GM20000 (cell line): ENCODE data around the gene ARHGEF3.

Source experiments
- DNase-seq: peaks from one replicate; pipeline ENCODE4 v3.0.0; 2012; ENCODE audit warnings: low spot score
- CTCF ChIP-seq: IDR thresholded peaks from 2 replicates; pipeline ENCODE4 v1.5.1; 2012; ENCODE audit warnings: mild to moderate bottlenecking, control low read depth; ENCODE audit errors: extremely low read depth, missing control alignments

Gene ARHGEF3

DNA sequence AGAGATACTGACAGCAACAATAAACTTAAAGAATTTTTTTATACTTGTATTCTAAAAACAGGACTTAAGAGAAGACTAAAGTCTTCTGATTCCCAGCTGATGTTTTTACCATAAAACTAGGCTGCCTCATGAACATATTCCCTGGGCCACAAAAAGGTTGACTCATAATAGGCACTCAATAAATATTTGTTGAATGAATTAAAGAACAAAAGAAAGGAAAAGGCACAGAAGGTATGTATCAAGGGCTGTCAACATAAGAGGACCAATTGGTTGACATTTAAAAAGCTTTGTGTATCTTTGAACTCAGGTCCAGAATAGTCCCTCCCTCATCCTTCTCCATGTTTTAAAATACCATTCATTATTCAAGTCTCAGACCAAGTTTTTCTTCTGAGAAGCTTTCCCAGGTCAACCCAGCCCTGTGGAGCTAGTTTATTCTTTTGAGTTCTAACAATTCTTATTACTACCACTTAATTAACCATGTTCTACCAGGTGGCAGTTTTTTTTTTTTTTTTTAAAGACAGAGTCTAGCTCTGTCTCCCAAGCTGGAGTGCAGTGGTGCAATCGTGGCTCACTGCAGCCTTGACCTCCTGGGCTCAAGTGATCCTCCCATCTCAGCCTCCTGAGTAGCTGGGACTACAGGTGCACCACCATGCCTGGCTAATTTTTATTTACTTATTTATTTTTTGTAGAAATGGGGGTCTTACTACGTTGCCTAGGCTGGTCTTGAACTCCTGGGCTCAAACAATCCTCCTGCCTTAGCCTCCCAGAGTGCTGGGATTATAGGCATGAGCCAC is 17.5 kb upstream of the ARHGEF3 start:
- no peak for DNase-seq

DNA sequence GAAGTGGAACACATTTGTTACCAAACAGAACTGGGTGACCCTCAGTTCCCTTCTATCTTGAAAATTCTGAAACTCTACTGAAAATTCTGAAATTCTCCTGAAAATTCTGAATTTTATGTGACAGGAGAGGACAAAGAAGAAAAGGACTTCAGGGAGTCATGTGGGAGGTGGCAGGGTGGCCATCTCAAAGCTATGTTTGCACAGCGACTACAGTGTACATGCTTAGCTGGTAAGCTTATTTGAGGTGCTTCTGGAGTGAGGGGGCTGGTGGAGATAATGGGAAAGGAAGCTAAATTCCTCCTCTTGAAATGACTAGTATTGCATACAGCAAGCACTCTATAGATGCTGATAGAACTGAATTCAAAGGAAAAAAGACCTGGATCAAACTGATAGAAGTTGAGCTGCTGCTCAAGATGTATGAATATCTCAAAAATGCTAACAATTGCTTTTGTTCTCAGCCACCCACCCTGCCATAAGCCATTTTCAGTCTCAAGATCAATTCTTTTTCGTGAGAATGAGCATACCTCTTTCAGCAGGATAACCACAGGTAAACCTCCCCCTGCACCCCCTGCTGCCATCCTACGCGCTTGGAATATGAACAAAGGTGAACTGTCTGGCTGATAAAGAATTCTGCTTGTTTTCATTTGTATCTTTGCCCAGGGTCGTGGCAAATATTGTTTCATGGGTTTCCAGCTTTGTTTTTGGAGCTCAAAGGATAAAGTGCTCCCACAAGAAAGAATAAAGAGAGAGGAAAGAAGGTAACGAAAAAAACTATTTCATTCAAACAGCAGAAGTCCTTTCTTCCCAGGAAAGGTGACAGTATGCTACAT is 16.6 kb upstream of the ARHGEF3 start:
- DNase-seq: no peak
- no peak for TF ChIP-seq CTCF

More for the DNA sequence above, 17.5 kb upstream of the ARHGEF3 start:
- TF ChIP-seq CTCF: no peak

GRCh38 chr3:56817646-56818045 is 15.9 kb upstream of the ARHGEF3 start:
- no peak for DNase-seq
- no peak for TF ChIP-seq CTCF

DNA sequence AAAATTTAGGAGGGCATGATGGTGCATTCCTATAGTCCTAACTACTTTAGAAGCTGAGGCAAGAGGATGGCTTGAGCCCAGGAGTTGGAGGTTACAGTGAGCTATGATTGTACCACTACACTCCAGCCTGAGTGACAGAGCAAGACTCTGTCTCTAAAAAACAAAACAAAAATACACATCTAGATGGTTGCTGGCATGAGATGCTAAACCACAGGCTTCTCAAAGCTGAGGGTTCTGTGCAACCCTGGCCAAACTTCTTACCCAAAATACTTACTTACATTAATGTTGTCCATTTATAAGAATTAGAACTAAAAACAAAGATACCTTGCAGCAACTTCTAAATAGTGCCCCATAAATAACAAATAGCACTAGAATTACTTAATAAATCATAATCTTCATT is 14.3 kb upstream of the ARHGEF3 start:
- no peak for DNase-seq
- TF ChIP-seq CTCF: no peak

DNA sequence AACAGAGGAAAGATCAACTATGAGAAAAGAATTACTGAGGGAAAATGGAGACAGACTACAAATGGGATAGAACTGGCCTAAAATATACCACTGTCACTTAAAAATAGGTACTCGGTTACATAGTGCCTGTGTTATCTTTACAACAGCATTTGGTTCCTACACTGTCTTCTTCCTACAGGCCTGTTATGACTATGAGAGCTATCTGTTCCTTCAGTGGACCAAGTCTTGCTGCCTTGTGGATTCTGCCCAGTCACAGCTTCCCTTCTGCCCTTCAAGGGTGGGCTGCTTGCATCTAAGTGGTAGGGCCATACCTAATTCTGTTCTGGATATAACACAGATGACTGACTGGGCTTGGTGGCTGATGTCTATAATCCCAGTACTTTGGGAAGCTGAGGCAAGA is 13.8 kb upstream of the ARHGEF3 start:
- DNase-seq: no peak
- no peak for TF ChIP-seq CTCF

DNA sequence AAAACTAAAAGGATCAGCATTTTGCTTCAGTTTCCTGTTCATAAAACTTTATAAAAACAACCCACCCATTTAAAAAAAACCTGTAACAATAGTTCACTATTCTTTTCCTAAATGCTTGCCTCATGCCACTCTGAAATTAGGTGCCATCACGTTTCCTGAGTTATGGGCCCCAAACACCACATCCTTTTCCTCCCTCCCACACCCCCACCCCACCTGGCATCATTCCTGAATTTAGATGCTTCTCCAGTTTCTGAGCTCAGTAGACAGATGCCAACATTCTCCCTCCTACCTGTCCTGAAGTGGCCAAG is 11.9 kb upstream of the ARHGEF3 start:
- TF ChIP-seq CTCF: no peak
- no peak for DNase-seq
